HUES6 (cell line): ENCODE measurements around the gene ADAMTSL1.

Experiments used
- H3K27ac ChIP-seq: 2 replicates; pipeline ENCODE4 v1.7.0; 2013; ENCODE audit warnings: low read depth, mild to moderate bottlenecking, low read length, inconsistent platforms
- H3K27me3 ChIP-seq: 2 replicates; pipeline ENCODE4 v1.6.1; 2013; ENCODE audit warnings: low read length; ENCODE audit not compliant: control insufficient read depth, insufficient read depth
- H3K36me3 ChIP-seq: 2 replicates; pipeline ENCODE4 v1.6.1; 2013; ENCODE audit warnings: low read length; ENCODE audit not compliant: control insufficient read depth, insufficient read depth
- H3K4me1 ChIP-seq: 2 replicates; pipeline ENCODE4 v1.6.1; 2013; ENCODE audit warnings: low read length; ENCODE audit not compliant: control insufficient read depth, insufficient read depth
- H3K4me3 ChIP-seq: 2 replicates; pipeline ENCODE4 v1.5.1; 2013; ENCODE audit warnings: low read depth, low read length
- H3K9ac ChIP-seq: one replicate; pipeline ENCODE4 v1.6.1; 2013; ENCODE audit warnings: mild to moderate bottlenecking, low read length
- H3K9me3 ChIP-seq: 2 replicates; pipeline ENCODE4 v1.6.1; 2013; ENCODE audit warnings: low read depth, low read length; ENCODE audit not compliant: control insufficient read depth, insufficient read depth

ADAMTSL1 gene

GRCh38 chr9:18720691-18721090, 246.7 kb downstream of the ADAMTSL1 start:
- Histone ChIP-seq H3K4me1 (no peaks in the 10 kb centered on the region), H3K9me3 (no peaks in the 10 kb centered on the region), H3K27ac (no peak overlapping the region)

GRCh38 chr9:18721267-18721994, 247.5 kb downstream of the ADAMTSL1 start:
- H3K27ac ChIP-seq = no peak overlapping the region
- H3K4me3 ChIP-seq = no peak overlapping the region
- H3K27me3 ChIP-seq = no peaks in the 10 kb centered on the region
- H3K4me1 ChIP-seq = no peaks in the 10 kb centered on the region
- H3K36me3 ChIP-seq = no peaks in the 10 kb centered on the region
- no peak overlapping the region for H3K9ac ChIP-seq
- H3K9me3 ChIP-seq = no peaks in the 10 kb centered on the region

More at GRCh38 chr9:18720691-18721090, 246.7 kb downstream of the ADAMTSL1 start:
- H3K27me3 ChIP-seq = no peaks in the 10 kb centered on the region
- H3K9ac ChIP-seq = no peak overlapping the region
- no peak overlapping the region for H3K4me3 ChIP-seq
- no peaks in the 10 kb centered on the region for H3K36me3 ChIP-seq

GRCh38 chr9:18721995-18722310, 248.0 kb downstream of the ADAMTSL1 start:
- Histone ChIP-seq H3K9ac (no peak overlapping the region), H3K4me1 (no peaks in the 10 kb centered on the region), H3K4me3 (no peak overlapping the region), H3K27me3 (no peaks in the 10 kb centered on the region), H3K36me3 (no peaks in the 10 kb centered on the region), H3K9me3 (no peaks in the 10 kb centered on the region), H3K27ac (no peak overlapping the region)

GRCh38 chr9:18722882-18723281, 248.9 kb downstream of the ADAMTSL1 start:
- no peak overlapping the region for H3K9ac ChIP-seq
- no peaks in the 10 kb centered on the region for H3K27me3 ChIP-seq
- no peaks in the 10 kb centered on the region for H3K9me3 ChIP-seq
- no peak overlapping the region for H3K4me3 ChIP-seq
- no peaks in the 10 kb centered on the region for H3K4me1 ChIP-seq
- no peak overlapping the region for H3K27ac ChIP-seq
- H3K36me3 ChIP-seq = no peaks in the 10 kb centered on the region

GRCh38 chr9:18723366-18723765, 249.4 kb downstream of the ADAMTSL1 start:
- H3K9me3 ChIP-seq = no peaks in the 10 kb centered on the region
- no peak overlapping the region for H3K9ac ChIP-seq
- H3K27me3 ChIP-seq = no peaks in the 10 kb centered on the region
- no peak overlapping the region for H3K27ac ChIP-seq
- no peaks in the 10 kb centered on the region for H3K36me3 ChIP-seq
- H3K4me3 ChIP-seq = no peak overlapping the region
- H3K4me1 ChIP-seq = no peaks in the 10 kb centered on the region

- no peaks in the 10 kb centered on the region for H3K9me3 ChIP-seq
- H3K9ac ChIP-seq = no peak overlapping the region
- H3K4me3 ChIP-seq = no peak overlapping the region
- no peaks in the 10 kb centered on the region for H3K4me1 ChIP-seq
- no peaks in the 10 kb centered on the region for H3K27me3 ChIP-seq
- H3K27ac ChIP-seq = no peak overlapping the region
- no peaks in the 10 kb centered on the region for H3K36me3 ChIP-seq
These were observed 252.6 kb downstream of the ADAMTSL1 start for GRCh38 chr9:18726546-18726945.

- Histone ChIP-seq H3K27me3 (no peaks in the 10 kb centered on the region), H3K9ac (no peak overlapping the region), H3K9me3 (no peaks in the 10 kb centered on the region), H3K27ac (no peak overlapping the region), H3K4me1 (no peaks in the 10 kb centered on the region), H3K4me3 (no peak overlapping the region), H3K36me3 (no peaks in the 10 kb centered on the region)
These were observed 254.0 kb downstream of the ADAMTSL1 start for GRCh38 chr9:18727904-18728303.

GRCh38 chr9:18728642-18729041, 254.7 kb downstream of the ADAMTSL1 start:
- no peak overlapping the region for H3K9ac ChIP-seq
- H3K4me1 ChIP-seq = no peaks in the 10 kb centered on the region
- H3K4me3 ChIP-seq = no peak overlapping the region
- no peaks in the 10 kb centered on the region for H3K36me3 ChIP-seq
- no peaks in the 10 kb centered on the region for H3K27me3 ChIP-seq
- H3K9me3 ChIP-seq = no peaks in the 10 kb centered on the region
- no peak overlapping the region for H3K27ac ChIP-seq

GRCh38 chr9:18730241-18730640, 256.3 kb downstream of the ADAMTSL1 start:
- H3K27me3 ChIP-seq = no peaks in the 10 kb centered on the region
- H3K9ac ChIP-seq = no peak overlapping the region
- no peak overlapping the region for H3K27ac ChIP-seq
- no peaks in the 10 kb centered on the region for H3K4me1 ChIP-seq
- H3K9me3 ChIP-seq = no peaks in the 10 kb centered on the region
- no peaks in the 10 kb centered on the region for H3K36me3 ChIP-seq
- H3K4me3 ChIP-seq = no peak overlapping the region

GRCh38 chr9:18739127-18739526, 265.2 kb downstream of the ADAMTSL1 start:
- no peaks in the 10 kb centered on the region for H3K27me3 ChIP-seq
- H3K4me3 ChIP-seq = no peak overlapping the region
- H3K9me3 ChIP-seq = no peaks in the 10 kb centered on the region
- H3K4me1 ChIP-seq = peaks cover 4% of the 10 kb centered on the region
- H3K36me3 ChIP-seq = no peaks in the 10 kb centered on the region
- H3K9ac ChIP-seq = no peak overlapping the region
- H3K27ac ChIP-seq = no peak overlapping the region

GRCh38 chr9:18739641-18740318, 265.8 kb downstream of the ADAMTSL1 start:
- H3K36me3 ChIP-seq = no peaks in the 10 kb centered on the region
- no peaks in the 10 kb centered on the region for H3K9me3 ChIP-seq
- no peak overlapping the region for H3K4me3 ChIP-seq
- H3K9ac ChIP-seq = no peak overlapping the region
- H3K27me3 ChIP-seq = no peaks in the 10 kb centered on the region
- no peak overlapping the region for H3K27ac ChIP-seq
- peaks cover 4% of the 10 kb centered on the region for H3K4me1 ChIP-seq
